ENCODE results near the gene BLTP2.

BLTP2 gene

DNA sequence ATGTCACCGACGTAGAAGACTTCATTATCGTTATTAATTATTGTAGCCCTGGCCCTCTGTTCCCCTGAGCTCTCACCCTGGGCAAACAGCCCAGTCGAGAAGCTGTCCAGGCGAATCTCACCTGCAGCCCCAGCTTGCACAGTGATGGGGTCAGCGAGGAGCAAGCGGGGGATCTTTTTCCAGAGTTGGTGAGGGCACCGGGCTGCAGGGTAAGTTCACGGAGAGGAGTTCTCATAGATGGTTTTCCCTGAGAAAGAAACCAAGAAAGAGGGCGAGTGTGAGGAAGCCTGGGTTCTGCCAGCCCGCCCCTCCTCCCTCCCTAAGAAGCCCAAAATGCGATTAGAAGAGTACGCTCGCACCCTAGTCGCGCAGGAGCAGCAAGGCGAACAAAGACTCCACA, 46.6 kb downstream of the BLTP2 start:
- H3K27ac ChIP-seq (ENCODE audit: low read depth, low read length) = no peak overlapping the region

DNA sequence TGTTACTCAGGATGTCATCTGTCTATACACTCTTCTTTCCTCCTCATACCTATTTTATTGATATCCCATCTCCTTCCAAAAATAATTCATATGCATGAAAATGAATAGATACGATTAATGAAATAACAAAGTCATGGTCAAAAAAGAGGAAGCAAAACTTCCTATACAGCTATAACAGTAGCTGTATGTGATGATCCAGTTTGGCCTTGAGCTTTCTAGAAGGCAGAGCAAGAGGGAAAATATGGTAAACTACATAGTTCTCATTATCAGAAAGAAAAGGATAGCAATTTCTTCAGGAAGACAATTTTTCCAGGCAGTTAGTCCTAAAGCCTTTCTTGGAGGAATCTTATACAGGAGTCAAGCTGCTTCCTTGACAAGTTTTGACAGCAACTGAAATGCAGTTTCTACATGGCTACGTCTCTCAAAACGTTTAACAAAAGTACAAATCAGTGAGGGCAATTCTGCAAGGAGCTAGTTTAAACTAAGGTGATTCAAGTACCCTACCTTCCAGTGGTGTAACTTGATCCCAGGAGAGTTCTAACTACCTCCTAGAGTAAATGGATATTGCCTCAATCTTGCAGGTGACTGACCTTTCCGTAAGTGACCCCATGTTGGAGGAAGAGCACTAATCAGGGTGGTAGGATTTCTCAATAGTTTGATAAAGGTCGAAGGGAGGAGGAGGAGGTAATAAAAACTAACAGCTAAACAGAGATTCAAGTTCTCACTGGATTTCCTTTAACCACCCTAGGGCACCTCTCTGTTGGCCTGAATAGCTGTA, 47.2 kb downstream of the BLTP2 start:
- Histone ChIP-seq H3K79me1 (ENCODE audit: low read length) (no peaks in the 10 kb centered on the region), H3K23ac (ENCODE audit: low read length) (no peak overlapping the region), H3K9ac (ENCODE audit: low read length) (peak overlapping the region; percentile 80), H3K4me2 (ENCODE audit: low read length) (peak overlapping the region; percentile 52), H2BK15ac (replicated peaks; ENCODE audit: low read depth) (no peak overlapping the region), H3K36me3 (ENCODE audit: control insufficient read depth, insufficient read depth, low read length) (peaks cover 6% of the 10 kb centered on the region), H3K4ac (ENCODE audit: low read depth, low read length) (peak overlapping the region; percentile 73), H3K4me1 (ENCODE audit: control insufficient read depth, low read depth, low read length) (peaks cover 3% of the 10 kb centered on the region), H2BK120ac (ENCODE audit: low read depth, low read length) (no peak overlapping the region), H4K8ac (ENCODE audit: low read depth, low read length) (no peak overlapping the region), H4K5ac (ENCODE audit: low read length) (no peak overlapping the region), H3K18ac (ENCODE audit: low read length) (no peak overlapping the region), H3K27ac (ENCODE audit: low read depth, low read length) (no peak overlapping the region), H3K4me3 (ENCODE audit: low read length) (peak overlapping the region; percentile 93), H2AK5ac (ENCODE audit: low read length) (no peak overlapping the region), H3K27me3 (ENCODE audit: insufficient read depth, low read length, poor library complexity) (no peaks in the 10 kb centered on the region), H2BK5ac (ENCODE audit: low read length) (no peak overlapping the region), H3K79me2 (ENCODE audit: control insufficient read depth, insufficient read depth, low read length) (peaks cover 6% of the 10 kb centered on the region), H3K56ac (ENCODE audit: low read length) (peak overlapping the region; percentile 91)
- peak; percentile 19 for DNase-seq
- WGBS (ENCODE audit: extremely low coverage, insufficient coverage, low lambda C conversion rate) = no CpG with 5 or more reads among the region's 5 CpGs

More for the DNA sequence above, 46.6 kb downstream of the BLTP2 start:
- Histone ChIP-seq H3K18ac (ENCODE audit: low read length) (peak overlapping the region; percentile 72), H3K79me1 (ENCODE audit: low read length) (no peaks in the 10 kb centered on the region), H3K4me3 (ENCODE audit: low read length) (peak overlapping the region; percentile 93), H3K36me3 (ENCODE audit: control insufficient read depth, insufficient read depth, low read length) (peaks cover under 1% of the 10 kb centered on the region), H3K4me2 (ENCODE audit: low read length) (peak overlapping the region; percentile 52), H3K4ac (ENCODE audit: low read depth, low read length) (peak overlapping the region; percentile 73), H3K23ac (ENCODE audit: low read length) (peak overlapping the region; percentile 56), H2AK5ac (ENCODE audit: low read length) (no peak overlapping the region), H2BK5ac (ENCODE audit: low read length) (no peak overlapping the region), H4K8ac (ENCODE audit: low read depth, low read length) (no peak overlapping the region), H2BK120ac (ENCODE audit: low read depth, low read length) (no peak overlapping the region), H3K27me3 (ENCODE audit: insufficient read depth, low read length, poor library complexity) (no peaks in the 10 kb centered on the region), H3K56ac (ENCODE audit: low read length) (peak overlapping the region; percentile 91), H3K79me2 (ENCODE audit: control insufficient read depth, insufficient read depth, low read length) (peaks cover 6% of the 10 kb centered on the region), H3K4me1 (ENCODE audit: control insufficient read depth, low read depth, low read length) (peaks cover 3% of the 10 kb centered on the region), H4K5ac (ENCODE audit: low read length) (no peak overlapping the region), H3K9ac (ENCODE audit: low read length) (peak overlapping the region; percentile 80), H2BK15ac (replicated peaks; ENCODE audit: low read depth) (no peak overlapping the region)
- no peak for DNase-seq
- no CpG with 5 or more reads among the region's 17 CpGs for WGBS (ENCODE audit: extremely low coverage, insufficient coverage, low lambda C conversion rate)
